Liver (tissue), 3 donors: ENCODE data around the gene VEPH1.

Experiments used
- ATF3 ChIP-seq: IDR thresholded peaks from 2 replicates; pipeline ENCODE4 v1.6.1; 2016; ENCODE audit warnings: antibody characterized with exemption
- CTCF ChIP-seq: fragments of 150-350 bp; IDR thresholded peaks from 2 replicates; pipeline ENCODE4 v1.5.1; 2017; ENCODE audit warnings: improper control_type of control experiment, low read depth, low read length; ENCODE audit not compliant: missing input control
- EGR1 ChIP-seq, 2 donors: IDR thresholded peaks; 2 replicates each; pipeline ENCODE4 v1.6.1; 2016 to 2018; ENCODE audit warnings: antibody characterized with exemption in 2 of 2, low read depth in 2 of 2
- GABPA ChIP-seq, 2 donors: IDR thresholded peaks in 1 of 2; conservative IDR thresholded peaks in 1 of 2; 2 replicates each; pipeline ENCODE4 v1.6.1; 2016; ENCODE audit warnings: antibody characterized with exemption in 2 of 2, mild to moderate bottlenecking in 1 of 2, moderate library complexity in 1 of 2
- HNF4G ChIP-seq: IDR thresholded peaks from 2 replicates; pipeline ENCODE4 v1.6.1; 2016; ENCODE audit warnings: antibody characterized with exemption
- MAX ChIP-seq: IDR thresholded peaks from 2 replicates; pipeline ENCODE4 v1.6.1; 2016; ENCODE audit warnings: antibody characterized with exemption
- RAD21 ChIP-seq, 2 donors: IDR thresholded peaks; 2 replicates each; pipeline ENCODE4 v1.6.1; 2016; ENCODE audit warnings: antibody characterized with exemption in 2 of 2, mild to moderate bottlenecking in 2 of 2
- REST ChIP-seq: IDR thresholded peaks from 2 replicates; pipeline ENCODE4 v1.6.1; 2016; ENCODE audit warnings: antibody characterized with exemption, mild to moderate bottlenecking
- RXRA ChIP-seq, 2 donors: IDR thresholded peaks; 2 replicates each; pipeline ENCODE4 v1.6.1; 2017 to 2018; ENCODE audit warnings: antibody characterized with exemption in 2 of 2, mild to moderate bottlenecking in 1 of 2
- SP1 ChIP-seq: IDR thresholded peaks from 2 replicates; pipeline ENCODE4 v1.6.1; 2018; ENCODE audit warnings: antibody characterized with exemption, mild to moderate bottlenecking
- TAF1 ChIP-seq: conservative IDR thresholded peaks from 2 replicates; pipeline ENCODE4 v1.6.1; 2016; ENCODE audit warnings: antibody characterized with exemption, mild to moderate bottlenecking
- ZBTB33 ChIP-seq: IDR thresholded peaks from 2 replicates; pipeline ENCODE4 v1.6.1; 2016; ENCODE audit warnings: antibody characterized with exemption
- donor health status: healthy.
- donor health status: healthy.

GRCh38 chr3:157263027-157263426 lies 240.2 kb downstream of the VEPH1 start:
- TF ChIP-seq CTCF (no peak), REST (no peak), SP1 (no peak), TAF1 (no peak), ATF3 (no peak), RAD21 (IDR thresholded peaks at IDR 0.05) (no peak), EGR1 (IDR thresholded peaks at IDR 0.05; ENCODE audit: low read depth in 2 of 2) (no peak), MAX (no peak), HNF4G (no peak), RXRA (IDR thresholded peaks at IDR 0.05) (no peak), GABPA (IDR thresholded peaks at IDR 0.05 in 1 of 2, conservative IDR thresholded peaks at IDR 0.05 in 1 of 2) (no peak), ZBTB33 (no peak)
